Coronary artery (tissue), 2 donors: Measurements from ENCODE around the gene FAM110D.

Experiments used
- DNase-seq: peaks from one replicate; pipeline ENCODE4 v3.0.0-alpha.2; 2017; ENCODE audit warnings: low spot score
- H3K27ac ChIP-seq, 2 donors: fragments of 200-600 bp; sonication (generic); one replicate each; pipeline ENCODE4 v1.5.1; 2016 to 2019
- H3K4me3 ChIP-seq: fragments of 200-600 bp; sonication (generic); 2 replicates; pipeline ENCODE4 v1.5.1; 2016; ENCODE audit warnings: mild to moderate bottlenecking, moderate library complexity
- CTCF ChIP-seq: fragments of 200-600 bp; sonication (generic); IDR thresholded peaks from one replicate; pipeline ENCODE4 v1.5.1; 2019; ENCODE audit warnings: antibody characterized with exemption

Gene FAM110D

GRCh38 chr1:26169669-26170471 lies 11.0 kb downstream of the FAM110D start, which contains the start of gene ZNF593:
ZNF593 (plus strand) TSS chr1:26169908; CDS start chr1:26169984, 76 bp downstream.
- DNase-seq: peak; percentile 93
- Histone ChIP-seq H3K27ac (peak within 1 kb of the TSS; percentile 68 to 82), H3K4me3 (peak within 1 kb of the TSS; percentile 93)
- TF ChIP-seq CTCF: peak; percentile 88

GRCh38 chr1:26170472-26170821 lies 11.6 kb downstream of the FAM110D start:
- TF ChIP-seq CTCF: no peak
- no peak for DNase-seq
- Histone ChIP-seq H3K4me3 (peak overlapping the region; percentile 93), H3K27ac (peak overlapping the region in 1 of 2 donors; percentile 68)

GRCh38 chr1:26171084-26172072 lies 12.5 kb downstream of the FAM110D start, which contains the start of gene ZNF593OS:
ZNF593OS (minus strand) TSS chr1:26171832; CDS start chr1:26171661, 171 bp downstream.
- DNase-seq: no peak
- no peak for TF ChIP-seq CTCF
- H3K4me3 ChIP-seq: peak within 1 kb of the TSS; percentile 93
- H3K27ac ChIP-seq: no peak within 1 kb of the TSS

- Histone ChIP-seq H3K27ac (no peak overlapping the region), H3K4me3 (no peak overlapping the region)
- no peak for TF ChIP-seq CTCF
- DNase-seq: no peak
Measured at GRCh38 chr1:26175346-26175745, 16.5 kb downstream of the FAM110D start.

GRCh38 chr1:26177182-26177684 lies 18.4 kb downstream of the FAM110D start, which contains the start of gene CNKSR1:
CNKSR1 (plus strand) TSS chr1:26177491; CDS start chr1:26177548, 57 bp downstream.
- DNase-seq: no peak
- H3K4me3 ChIP-seq: no peak within 1 kb of the TSS
- no peak within 1 kb of the TSS for H3K27ac ChIP-seq
- TF ChIP-seq CTCF: no peak

GRCh38 chr1:26180010-26180506 lies 21.2 kb downstream of the FAM110D start:
- TF ChIP-seq CTCF: no peak
- Histone ChIP-seq H3K4me3 (no peak overlapping the region), H3K27ac (no peak overlapping the region)
- DNase-seq: no peak
